Non-pigmented ciliary epithelial cell (primary cell): ENCODE measurements around the gene FAM90A1.
"Not testable (repeated sequence)": the region's sequence is repeated elsewhere in the genome, so short reads cannot be mapped to it uniquely, and the experiment has no call there.

Source experiments
- DNase-seq: peaks from one replicate; pipeline ENCODE4 v3.0.0-alpha.2; 2010; ENCODE audit warnings: low read depth

Gene FAM90A1

GRCh38 chr12:8233935-8234495 is 6.6 kb upstream of the FAM90A1 start:
- not testable (repeated sequence) for DNase-seq

- DNase-seq, result not testable (repeated sequence)
Observed at GRCh38 chr12:8233300-8233855, 6.0 kb upstream of the FAM90A1 start.

DNA sequence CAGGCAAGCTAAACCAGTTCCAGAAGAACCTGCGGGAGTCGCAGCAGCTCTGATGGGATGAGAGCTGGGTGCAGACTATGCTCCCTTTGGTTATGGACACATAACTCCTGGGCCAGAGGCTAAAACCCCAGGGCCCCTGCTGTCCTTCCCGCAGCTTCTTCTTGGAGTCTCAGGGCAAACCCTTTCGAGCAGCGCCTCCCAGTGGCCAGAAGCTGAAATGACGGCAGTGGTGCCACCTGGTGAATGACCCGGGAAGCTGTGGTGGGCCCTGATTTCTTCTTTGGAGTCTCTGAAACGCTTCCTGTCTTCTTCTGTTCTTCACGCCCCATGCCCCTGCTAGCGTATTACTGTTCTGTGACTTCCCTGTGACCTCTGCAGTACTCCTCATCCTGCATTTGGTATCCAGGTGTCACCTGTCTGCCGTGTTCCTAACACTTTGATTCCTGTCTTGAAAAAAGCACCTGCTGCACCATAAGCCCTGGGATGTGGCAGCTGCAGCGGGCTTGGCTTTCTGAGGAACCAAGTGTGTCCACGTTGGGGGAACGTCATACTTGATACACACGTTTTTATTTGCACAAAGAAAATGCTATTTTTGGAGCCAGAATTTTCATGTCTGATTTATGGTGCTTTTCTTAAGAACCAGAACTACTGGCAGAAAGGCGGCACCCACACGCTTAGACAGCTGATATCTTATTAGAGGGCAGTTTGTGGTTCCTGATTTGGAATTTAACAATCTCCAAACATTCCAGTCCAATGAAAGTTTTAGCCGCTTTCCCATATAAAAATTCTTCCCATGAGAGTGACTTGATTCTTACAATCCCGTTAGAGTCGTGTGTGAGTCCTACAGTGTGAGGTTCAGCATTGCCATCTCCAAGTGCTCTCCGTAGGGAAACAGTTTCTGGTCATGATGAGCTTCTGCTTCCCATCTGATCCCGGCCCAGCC is 4.5 kb upstream of the FAM90A1 start:
- not testable (repeated sequence) for DNase-seq

- not testable (repeated sequence) for DNase-seq
Observed at GRCh38 chr12:8231049-8231448, 3.6 kb upstream of the FAM90A1 start.

- not testable (repeated sequence) for DNase-seq
Observed at GRCh38 chr12:8229486-8229885, 2.1 kb upstream of the FAM90A1 start.

GRCh38 chr12:8228607-8229006 is 1.2 kb upstream of the FAM90A1 start:
- not testable (repeated sequence) for DNase-seq

GRCh38 chr12:8227732-8228077 is 287 bp upstream of the FAM90A1 start:
- not testable (repeated sequence) for DNase-seq

- no peak for DNase-seq
Observed at GRCh38 chr12:8226355-8226754, 1.1 kb downstream of the FAM90A1 start.

- DNase-seq, result not testable (repeated sequence)
Observed at GRCh38 chr12:8224782-8225181, 2.6 kb downstream of the FAM90A1 start.

- DNase-seq, result not testable (repeated sequence)
Observed at GRCh38 chr12:8223646-8224045, 3.8 kb downstream of the FAM90A1 start.

GRCh38 chr12:8222303-8222702 is 5.1 kb downstream of the FAM90A1 start:
- not testable (repeated sequence) for DNase-seq

GRCh38 chr12:8221844-8222243 is 5.6 kb downstream of the FAM90A1 start:
- not testable (repeated sequence) for DNase-seq

DNA sequence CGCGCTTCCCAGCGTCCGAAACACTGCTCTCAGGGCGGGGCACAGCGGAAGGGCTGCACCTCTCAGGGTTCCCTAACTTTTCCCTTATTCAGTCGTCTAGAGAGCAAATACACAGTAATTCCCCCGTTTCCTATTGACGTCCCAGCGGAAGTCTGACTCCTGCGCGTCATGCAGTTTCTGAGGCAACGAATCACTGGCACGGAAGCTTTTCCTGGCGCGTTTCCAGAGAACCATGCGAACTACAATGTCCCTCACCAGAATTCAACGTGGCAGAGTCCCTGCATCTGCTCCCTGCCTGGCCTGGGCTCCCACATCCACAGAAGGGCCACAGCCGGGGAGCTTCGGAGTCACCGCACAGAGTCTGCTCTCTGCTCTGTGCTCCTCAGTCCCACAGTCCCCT is 6.0 kb downstream of the FAM90A1 start:
- DNase-seq, result not testable (repeated sequence)

- DNase-seq, result not testable (repeated sequence)
Observed at GRCh38 chr12:8218711-8219382, 8.6 kb downstream of the FAM90A1 start.

DNA sequence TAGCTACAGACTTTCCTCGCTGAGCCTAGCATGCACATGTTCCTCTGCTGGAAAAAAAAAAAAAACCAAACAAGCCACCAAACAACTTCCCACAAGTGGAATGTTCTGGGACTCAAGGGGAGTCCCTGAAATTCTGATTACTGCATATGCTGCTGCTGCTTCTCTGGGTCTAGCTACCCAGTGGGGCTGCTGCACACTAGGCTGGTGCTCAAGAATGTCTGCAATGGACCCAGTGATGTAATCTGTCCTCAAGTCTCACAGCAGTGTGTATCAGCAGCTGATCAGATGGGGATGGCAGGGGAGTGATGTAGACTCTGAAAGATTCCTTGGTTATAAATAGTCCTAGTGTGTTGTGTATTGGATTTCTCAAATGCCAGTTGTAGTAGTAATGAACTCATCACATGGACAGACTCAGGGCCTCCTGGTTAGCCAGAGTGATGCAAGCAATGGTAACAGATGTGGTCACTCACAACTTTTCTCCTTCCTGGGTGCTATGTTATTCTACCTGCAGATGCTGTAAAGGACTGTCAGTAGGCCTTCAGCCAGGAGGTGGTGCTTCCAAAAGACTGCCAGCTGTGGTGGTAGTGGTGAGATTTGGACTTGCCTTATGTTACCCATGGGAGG is 29.6 kb downstream of the FAM90A1 start:
- peak; percentile 75 for DNase-seq

DNA sequence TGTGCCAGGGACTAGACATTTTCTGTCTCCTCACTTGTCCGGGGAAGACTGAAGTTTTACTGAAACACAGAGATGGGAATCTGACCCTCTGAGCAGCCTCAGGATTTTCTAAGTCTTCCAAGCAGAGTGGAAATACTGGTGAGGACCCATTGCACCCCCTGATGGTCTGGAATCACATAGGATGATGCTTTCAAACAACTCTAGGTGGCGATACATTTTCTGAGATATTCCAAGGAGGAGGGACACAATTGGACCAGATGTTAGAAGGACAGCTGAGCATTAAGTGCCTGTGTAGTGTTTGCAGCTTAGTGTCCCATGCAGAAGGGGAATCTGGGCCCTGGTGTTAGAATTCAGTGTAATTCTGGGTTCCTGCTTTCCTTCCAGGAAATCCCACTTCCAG is 39.3 kb downstream of the FAM90A1 start:
- not testable (repeated sequence) for DNase-seq

DNA sequence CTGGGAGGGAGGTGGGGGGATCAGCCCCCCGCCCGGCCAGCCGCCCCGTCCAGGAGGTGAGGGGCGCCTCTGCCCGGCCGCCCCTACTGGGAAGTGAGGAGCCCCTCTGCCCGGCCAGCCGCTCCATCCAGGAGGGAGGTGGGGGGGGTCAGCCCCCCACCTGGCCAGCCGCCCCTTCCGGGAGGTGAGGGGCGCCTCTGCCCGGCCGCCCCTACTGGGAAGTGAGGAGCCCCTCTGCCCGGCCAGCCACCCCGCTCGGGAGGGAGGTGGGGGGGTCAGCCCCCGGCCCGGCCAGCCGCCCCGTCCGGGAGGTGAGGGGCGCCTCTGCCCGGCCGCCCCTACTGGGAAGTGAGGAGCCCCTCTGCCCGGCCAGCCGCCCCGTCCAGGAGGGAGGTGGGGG is 43.2 kb downstream of the FAM90A1 start:
- not testable (repeated sequence) for DNase-seq

GRCh38 chr12:8183346-8183745 is 44.1 kb downstream of the FAM90A1 start:
- not testable (repeated sequence) for DNase-seq

DNA sequence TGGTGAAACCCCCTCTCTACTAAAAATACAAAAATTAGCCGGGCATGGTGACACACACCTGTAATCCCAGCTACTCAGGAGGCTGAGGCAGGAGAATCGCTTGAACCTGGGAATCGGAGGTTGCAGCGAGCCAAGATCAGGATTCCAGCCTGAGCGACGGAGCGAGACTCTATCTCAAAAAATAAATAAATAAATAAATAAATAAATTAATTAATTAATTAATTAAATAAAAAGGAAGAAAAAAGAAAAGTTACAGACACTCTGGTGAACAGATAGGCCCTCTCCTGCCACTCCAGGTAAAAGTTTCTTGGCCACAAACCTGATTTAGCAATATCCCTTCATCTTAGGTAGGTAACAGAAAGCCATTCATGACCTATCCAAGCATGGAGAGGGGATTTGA is 44.5 kb downstream of the FAM90A1 start:
- not testable (repeated sequence) for DNase-seq

DNA sequence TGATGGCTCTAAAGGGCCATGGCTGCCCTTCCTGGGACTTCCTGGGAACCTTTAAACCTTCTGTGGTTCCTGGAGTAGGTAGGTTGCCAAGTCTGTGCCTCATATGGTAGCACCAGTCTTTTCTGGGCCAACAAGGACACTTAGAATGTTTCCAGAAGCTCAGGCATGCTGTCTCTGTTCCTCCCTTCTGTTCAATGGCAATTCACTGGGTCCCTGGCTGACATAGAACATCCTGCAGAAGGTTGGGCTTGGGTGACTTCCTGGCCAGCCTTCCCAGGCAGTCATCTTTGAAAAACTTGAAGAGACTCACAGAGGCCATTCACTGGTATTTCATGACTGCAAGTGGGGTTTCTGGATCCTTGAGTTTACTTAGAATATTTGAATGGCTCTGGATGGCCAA is 46.1 kb downstream of the FAM90A1 start:
- not testable (repeated sequence) for DNase-seq

GRCh38 chr12:8179989-8180585 is 47.3 kb downstream of the FAM90A1 start:
- not testable (repeated sequence) for DNase-seq
